Fibroblast of the aortic adventitia (primary cell): ENCODE results near the gene SECISBP2L. TPM values are rescaled to one million over a fixed set of nuclear protein-coding genes. Genes with fewer than 3 reads are reported as not detected.
A peak's percentile ranks its signal among the peaks of the same experiment; 100 is the strongest.

Experiments
- DNase-seq: peaks from one replicate; pipeline ENCODE4 v3.0.0-alpha.2; 2010; ENCODE audit warnings: low read depth
- H3K4me3 ChIP-seq: 2 replicates; pipeline ENCODE4 v1.5.1; 2011; ENCODE audit warnings: low read depth, mild to moderate bottlenecking, control low read depth, low read length, moderate library complexity
- total RNA-seq: library from RNA; depleted of rRNA; stranded (reverse); fragments of >200 nt; gene quantifications from 2 replicates; pipeline ENCODE4 v1.2.3, GENCODE V29; 2012; ENCODE audit warnings: low replicate concordance
- TF ChIP-seq, protein P1 (sequence below): IDR thresholded peaks from 2 replicates; pipeline ENCODE4 v1.5.1; 2011; ENCODE audit warnings: mild to moderate bottlenecking, low read length, control low read depth, inconsistent platforms; ENCODE audit not compliant: insufficient read depth

Gene SECISBP2L
- total RNA-seq, 1 donor, result 45.7 TPM

GRCh38 chr15:49032601-49033145 is 13.6 kb downstream of the SECISBP2L start:
- no peak overlapping the region for H3K4me3 ChIP-seq
- DNase-seq, result no peak
- TF ChIP-seq, protein P1, sequence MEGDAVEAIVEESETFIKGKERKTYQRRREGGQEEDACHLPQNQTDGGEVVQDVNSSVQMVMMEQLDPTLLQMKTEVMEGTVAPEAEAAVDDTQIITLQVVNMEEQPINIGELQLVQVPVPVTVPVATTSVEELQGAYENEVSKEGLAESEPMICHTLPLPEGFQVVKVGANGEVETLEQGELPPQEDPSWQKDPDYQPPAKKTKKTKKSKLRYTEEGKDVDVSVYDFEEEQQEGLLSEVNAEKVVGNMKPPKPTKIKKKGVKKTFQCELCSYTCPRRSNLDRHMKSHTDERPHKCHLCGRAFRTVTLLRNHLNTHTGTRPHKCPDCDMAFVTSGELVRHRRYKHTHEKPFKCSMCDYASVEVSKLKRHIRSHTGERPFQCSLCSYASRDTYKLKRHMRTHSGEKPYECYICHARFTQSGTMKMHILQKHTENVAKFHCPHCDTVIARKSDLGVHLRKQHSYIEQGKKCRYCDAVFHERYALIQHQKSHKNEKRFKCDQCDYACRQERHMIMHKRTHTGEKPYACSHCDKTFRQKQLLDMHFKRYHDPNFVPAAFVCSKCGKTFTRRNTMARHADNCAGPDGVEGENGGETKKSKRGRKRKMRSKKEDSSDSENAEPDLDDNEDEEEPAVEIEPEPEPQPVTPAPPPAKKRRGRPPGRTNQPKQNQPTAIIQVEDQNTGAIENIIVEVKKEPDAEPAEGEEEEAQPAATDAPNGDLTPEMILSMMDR, result no peak

DNA sequence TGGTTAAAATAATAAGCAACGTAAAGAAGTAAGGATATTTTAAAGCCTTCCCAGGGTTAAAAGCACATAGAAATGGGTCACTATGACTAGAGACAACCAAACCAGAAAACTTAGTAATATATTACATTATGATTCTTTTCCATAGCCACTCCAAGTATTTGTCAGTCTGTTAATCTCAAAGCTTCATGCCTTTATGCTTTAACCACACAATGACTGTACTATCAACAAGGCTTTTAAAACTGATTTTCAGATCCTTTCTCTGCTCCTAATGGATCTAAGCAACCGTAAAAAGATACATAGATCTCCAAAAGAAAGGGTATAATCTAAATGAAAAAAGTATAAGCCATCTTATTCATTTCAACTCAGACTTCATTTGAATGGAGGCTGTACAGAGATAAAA is 14.4 kb downstream of the SECISBP2L start:
- TF ChIP-seq, protein P1, result no peak
- DNase-seq, result no peak
- no peak overlapping the region for H3K4me3 ChIP-seq

DNA sequence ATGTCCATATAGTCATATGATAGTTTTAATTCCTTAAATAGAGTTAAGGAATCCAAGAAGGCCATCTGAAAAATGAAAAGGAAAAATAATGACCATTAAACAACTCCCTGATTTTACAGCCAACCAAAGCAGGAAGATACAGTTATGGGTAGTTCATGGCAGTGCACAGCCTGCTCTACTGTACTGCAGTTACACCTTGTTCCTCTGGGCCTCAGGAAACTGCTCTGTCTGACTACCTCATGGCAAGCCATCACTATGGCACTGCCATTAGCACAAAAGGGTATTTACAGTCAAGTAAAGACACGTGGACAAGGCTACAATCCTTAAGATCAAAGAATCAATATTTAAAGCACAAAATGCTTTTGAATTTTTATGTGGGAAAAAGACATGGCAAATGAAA is 19.5 kb downstream of the SECISBP2L start:
- TF ChIP-seq, protein P1, result no peak
- no peak for DNase-seq
- H3K4me3 ChIP-seq, result no peak overlapping the region

GRCh38 chr15:49024840-49025239 is 21.4 kb downstream of the SECISBP2L start:
- TF ChIP-seq, protein P1, result no peak
- DNase-seq, result no peak
- H3K4me3 ChIP-seq, result no peak overlapping the region

GRCh38 chr15:49023354-49023753 is 22.9 kb downstream of the SECISBP2L start:
- H3K4me3 ChIP-seq, result no peak overlapping the region
- no peak for DNase-seq
- TF ChIP-seq, protein P1, result no peak

- peak; percentile 34 for DNase-seq
- TF ChIP-seq, protein P1, result no peak
These were observed 30.4 kb downstream of the SECISBP2L start for GRCh38 chr15:49015896-49016295.

DNA sequence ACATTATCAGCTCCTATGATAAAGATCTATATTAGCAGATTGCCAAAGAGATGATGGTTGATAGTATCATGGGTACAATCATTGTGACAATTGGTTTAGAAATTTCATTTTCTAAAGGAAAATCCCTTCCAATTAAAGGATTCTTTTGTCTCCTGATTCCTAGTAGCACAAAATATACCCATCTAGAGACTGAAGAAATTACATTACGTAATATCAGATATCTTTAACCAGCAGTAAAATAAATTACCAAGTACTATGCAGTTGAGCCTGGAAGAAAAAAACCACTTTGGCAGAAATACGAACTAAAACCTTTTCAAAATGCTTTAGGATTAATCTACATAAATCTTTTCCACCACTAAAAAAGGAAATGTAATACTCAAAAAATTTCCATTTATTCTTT is 46.9 kb downstream of the SECISBP2L start:
- no peak for DNase-seq
- H3K4me3 ChIP-seq, result no peak overlapping the region
- TF ChIP-seq, protein P1, result no peak

More at GRCh38 chr15:49015896-49016295, 30.4 kb downstream of the SECISBP2L start:
- H3K4me3 ChIP-seq, result no peak overlapping the region
